IMR-90 (cell line): ENCODE measurements around the gene C15orf40. TPM values are rescaled to one million over a fixed set of nuclear protein-coding genes. Genes with fewer than 3 reads are reported as not detected.

Source experiments
- ATAC-seq: fragments of 200-7000 bp; cut with Tn5 transposase; 2 replicates; pipeline ENCODE4 v1.9.1; 2020; ENCODE audit warnings: low read depth, mild to moderate bottlenecking, moderate library complexity
- BruUV-seq: library from RNA; stranded (reverse); fragments of 400-500 nt; replicated peaks from 2 replicates; lab custom pipeline; 2021; lab: Mats Ljungman, UMichigan
- CTCF ChIA-PET: fragments of 300-600 bp; formaldehyde crosslinking; extraction: SDS; loops from one replicate; lab custom pipeline; 2021; ENCODE audit warnings: antibody characterized with exemption; lab: Yijun Ruan, JAX
- POLR2A ChIA-PET: fragments of 300-600 bp; sonication (Branson Sonifier 250); formaldehyde crosslinking; loops from one replicate; lab custom pipeline; 2022; ENCODE audit warnings: antibody characterized with exemption; ENCODE audit not compliant: unreplicated experiment; lab: Charles Lee
- DNase-seq: peaks from one replicate; pipeline ENCODE4 v3.0.0; 2013
- H2AFZ ChIP-seq: replicated peaks from 2 replicates; pipeline ENCODE3; 2013; ENCODE audit warnings: low read length, mild to moderate bottlenecking; ENCODE audit not compliant: poor library complexity
- H2AK5ac ChIP-seq: 2 replicates; pipeline ENCODE4 v1.6.1; 2013; ENCODE audit warnings: low read depth, low read length, inconsistent platforms
- H2AK9ac ChIP-seq: replicated peaks from 2 replicates; pipeline ENCODE3; 2013; ENCODE audit warnings: mild to moderate bottlenecking, low read depth, low read length, moderate library complexity; ENCODE audit not compliant: poor library complexity
- H2BK120ac ChIP-seq: 2 replicates; pipeline ENCODE4 v1.6.1; 2013; ENCODE audit warnings: low read depth, low read length, inconsistent platforms
- H2BK15ac ChIP-seq: 3 replicates; pipeline ENCODE4 v1.6.1; 2013; ENCODE audit warnings: low read depth, low read length, inconsistent platforms
- H2BK20ac ChIP-seq: 2 replicates; pipeline ENCODE4 v1.6.1; 2013; ENCODE audit warnings: low read depth, mild to moderate bottlenecking, inconsistent platforms, low read length, moderate library complexity
- H2BK5ac ChIP-seq: 2 replicates; pipeline ENCODE4 v1.6.1; 2013; ENCODE audit warnings: mild to moderate bottlenecking, low read depth, low read length, inconsistent platforms; ENCODE audit not compliant: poor library complexity, severe bottlenecking
- H3K14ac ChIP-seq: replicated peaks from 2 replicates; pipeline ENCODE4 v1.6.1; 2013; ENCODE audit warnings: low read depth, low read length, inconsistent platforms
- H3K18ac ChIP-seq: 2 replicates; pipeline ENCODE4 v1.6.1; 2013; ENCODE audit warnings: low read depth, low read length, control low read depth
- H3K23ac ChIP-seq: 2 replicates; pipeline ENCODE4 v1.6.1; 2013; ENCODE audit warnings: low read depth, low read length, inconsistent platforms
- H3K27ac ChIP-seq: 2 replicates; pipeline ENCODE4 v1.5.1; 2013; ENCODE audit warnings: mild to moderate bottlenecking, control low read depth, low read length; ENCODE audit not compliant: insufficient read depth
- H3K27me3 ChIP-seq: 2 replicates; pipeline ENCODE4 v1.6.1; 2013; ENCODE audit warnings: low read length; ENCODE audit not compliant: control insufficient read depth, insufficient read depth
- H3K36me3 ChIP-seq: 2 replicates; pipeline ENCODE4 v1.6.1; 2013; ENCODE audit warnings: low read length, mixed read lengths; ENCODE audit not compliant: control insufficient read depth, insufficient read depth
- H3K4ac ChIP-seq: 2 replicates; pipeline ENCODE4 v1.6.1; 2013; ENCODE audit warnings: low read depth, low read length, inconsistent platforms
- H3K4me1 ChIP-seq: 2 replicates; pipeline ENCODE4 v1.6.1; 2013; ENCODE audit warnings: low read length, mixed read lengths; ENCODE audit not compliant: control insufficient read depth, insufficient read depth
- H3K4me2 ChIP-seq: 2 replicates; pipeline ENCODE4 v1.6.1; 2013; ENCODE audit warnings: low read depth, mild to moderate bottlenecking, control low read depth, low read length, moderate library complexity
- H3K4me3 ChIP-seq: 2 replicates; pipeline ENCODE4 v1.5.1; 2013; ENCODE audit warnings: low read depth, mild to moderate bottlenecking, control low read depth, low read length, moderate library complexity; ENCODE audit not compliant: insufficient read depth
- H3K56ac ChIP-seq: 2 replicates; pipeline ENCODE4 v1.6.1; 2013; ENCODE audit warnings: low read length, inconsistent platforms; ENCODE audit not compliant: insufficient read depth; ENCODE audit errors: extremely low read depth
- H3K79me1 ChIP-seq, 2 experiments: 2 replicates each; pipeline ENCODE4 v1.6.1; 2013; ENCODE audit warnings: low read length in 2 of 2, inconsistent platforms in 1 of 2, low read depth in 1 of 2
- H3K9ac ChIP-seq: 2 replicates; pipeline ENCODE4 v1.6.1; 2013; ENCODE audit warnings: low read depth, low read length, control low read depth
- H3K9me1 ChIP-seq: 2 replicates; pipeline ENCODE4 v1.6.1; 2013; ENCODE audit warnings: low read length, inconsistent platforms; ENCODE audit not compliant: insufficient read depth
- H3K9me3 ChIP-seq: 2 replicates; pipeline ENCODE4 v1.6.1; 2013; ENCODE audit warnings: low read length; ENCODE audit not compliant: control insufficient read depth, insufficient read depth
- H4K20me1 ChIP-seq: 2 replicates; pipeline ENCODE4 v1.6.1; 2013; ENCODE audit warnings: low read length, inconsistent platforms; ENCODE audit not compliant: insufficient read depth
- H4K5ac ChIP-seq: 2 replicates; pipeline ENCODE4 v1.6.1; 2013; ENCODE audit warnings: mild to moderate bottlenecking, low read depth, low read length, control low read depth
- H4K8ac ChIP-seq, 2 experiments: 2 replicates each; pipeline ENCODE4 v1.6.1; 2013; ENCODE audit warnings: low read depth in 2 of 2, low read length in 2 of 2, control low read depth in 1 of 2, inconsistent platforms in 1 of 2
- H4K91ac ChIP-seq: 2 replicates; pipeline ENCODE4 v1.6.1; 2013; ENCODE audit warnings: low read depth, low read length, inconsistent platforms; ENCODE audit not compliant: insufficient read depth
- BHLHE40 ChIP-seq: fragments of 150-350 bp; IDR thresholded peaks from 2 replicates; pipeline ENCODE4 v1.6.1; 2016; ENCODE audit warnings: mild to moderate bottlenecking, low read depth, low read length
- CHD1 ChIP-seq: IDR thresholded peaks from 2 replicates; pipeline ENCODE4 v1.6.1; 2012; ENCODE audit warnings: low read depth, low read length, improper control_type of control experiment
- FOS ChIP-seq: fragments of 150-350 bp; IDR thresholded peaks from 2 replicates; pipeline ENCODE4 v1.6.1; 2016; ENCODE audit warnings: low read depth, low read length
- MAFK ChIP-seq: IDR thresholded peaks from 2 replicates; pipeline ENCODE4 v1.6.1; 2012; ENCODE audit warnings: low read depth, low read length, improper control_type of control experiment
- MAZ ChIP-seq: IDR thresholded peaks from 2 replicates; pipeline ENCODE4 v1.6.1; 2012; ENCODE audit warnings: low read depth, mild to moderate bottlenecking, low read length, improper control_type of control experiment, moderate library complexity, borderline replicate concordance
- MXI1 ChIP-seq: IDR thresholded peaks from 2 replicates; pipeline ENCODE4 v1.6.1; 2012; ENCODE audit warnings: low read depth, mild to moderate bottlenecking, low read length, moderate library complexity, borderline replicate concordance
- NFE2L2 ChIP-seq: fragments of 150-350 bp; IDR thresholded peaks from 2 replicates; pipeline ENCODE4 v1.6.1; 2016; ENCODE audit warnings: low read depth, mild to moderate bottlenecking, low read length
- POLR2A ChIP-seq: IDR thresholded peaks from 2 replicates; pipeline ENCODE4 v1.6.1; 2012; ENCODE audit warnings: mild to moderate bottlenecking, low read depth, low read length
- RAD21 ChIP-seq: IDR thresholded peaks from 2 replicates; pipeline ENCODE4 v1.6.1; 2012; ENCODE audit warnings: low read length, improper control_type of control experiment
- RFX5 ChIP-seq: IDR thresholded peaks from 2 replicates; pipeline ENCODE4 v1.8.0; 2012; ENCODE audit warnings: low read depth, mild to moderate bottlenecking, low read length, moderate library complexity
- SMC3 ChIP-seq: fragments of 150-350 bp; IDR thresholded peaks from 2 replicates; pipeline ENCODE4 v1.6.1; 2016; ENCODE audit warnings: low read depth, mild to moderate bottlenecking, antibody characterized with exemption, low read length, moderate library complexity
- WGBS, 2 experiments: methylation state at CpG; one replicate each; pipeline versions ENCODE4 v1.1.5 to v1.1.7; 2013; ENCODE audit warnings: missing lambda C conversion rate in 2 of 2; ENCODE audit not compliant: insufficient read length in 1 of 2; ENCODE audit errors: extremely low coverage in 2 of 2; 5-methylcytosine and 5-hydroxymethylcytosine counted together
- dilution Hi-C: fragments of 300-500 bp; cut with HindIII; formaldehyde crosslinking; loops from one replicate; pipeline ENCODE4 v1.14.3; 2018; ENCODE audit warnings: low sequenced_read_pairs; ENCODE audit not compliant: unreplicated experiment
- in situ Hi-C: fragments of 300-500 bp; cut with MboI; formaldehyde crosslinking; loops from 3 replicates; pipeline ENCODE4 v1.14.3; 2019; ENCODE audit warnings: low sequenced_read_pairs, inconsistent platforms, mixed read lengths
- intact Hi-C: fragments of 100-400 bp; cut with micrococcal nuclease; formaldehyde crosslinking; loops from 2 replicates; pipeline ENCODE4 v1.10.0; 2022
- polyA plus RNA-seq, 3 experiments: library from polyadenylated mRNA; depleted of rRNA; stranded (reverse); fragments of >200 nt; gene quantifications; 2 replicates each; pipeline ENCODE4 v1.2.3, GENCODE V29; 2012; ENCODE audit warnings: low replicate concordance in 1 of 3
- total RNA-seq: library from RNA; depleted of rRNA; stranded (reverse); fragments of >200 nt; gene quantifications from 2 replicates; pipeline ENCODE4 v1.2.3, GENCODE V29; 2012
- TF ChIP-seq, protein P1 (sequence below): fragments of 150-350 bp; IDR thresholded peaks from 2 replicates; pipeline ENCODE4 v1.6.1; 2017; ENCODE audit warnings: mild to moderate bottlenecking, antibody characterized with exemption, low read length, low read depth

Gene C15orf40
- total and polyA plus RNA-seq, 2 of the 4 experiments (the other 2 are of a cell fraction) = 7.0 to 10.7 TPM

DNA sequence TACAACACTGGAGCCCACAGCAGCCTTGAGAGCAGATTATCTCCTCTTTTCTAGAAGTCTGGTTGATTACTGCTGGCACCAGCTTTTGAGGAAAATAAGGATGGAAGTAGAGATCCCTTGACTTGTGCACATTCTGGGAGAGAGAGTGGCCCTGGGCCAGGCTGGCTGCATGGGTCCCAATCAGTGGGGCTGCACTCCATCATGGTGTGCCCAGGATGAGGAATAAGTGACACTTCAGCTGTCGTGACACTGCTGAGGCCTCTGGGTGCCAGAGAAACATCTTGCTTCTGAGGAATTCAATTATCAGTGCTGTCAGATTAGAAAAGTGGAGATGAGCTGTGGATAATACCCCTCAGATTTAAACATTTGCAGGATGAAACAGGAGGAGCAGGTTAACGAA, 16.4 kb downstream of the C15orf40 start:
- Histone ChIP-seq H3K27me3 (no peaks in the 10 kb centered on the region), H3K14ac (no peak overlapping the region), H3K79me1 (no peaks in the 10 kb centered on the region), H2BK20ac (no peak overlapping the region), H3K9ac (no peak overlapping the region), H3K4ac (no peak overlapping the region), H3K56ac (no peak overlapping the region), H3K27ac (no peak overlapping the region), H3K18ac (no peak overlapping the region), H4K5ac (no peak overlapping the region), H4K20me1 (no peaks in the 10 kb centered on the region), H3K9me1 (no peaks in the 10 kb centered on the region), H3K9me3 (no peaks in the 10 kb centered on the region), H2AFZ (no peak overlapping the region), H2BK120ac (no peak overlapping the region), H3K4me3 (no peak overlapping the region), H2BK5ac (no peak overlapping the region), H2AK9ac (peak overlapping the region; percentile 55), H4K8ac (no peak overlapping the region), H4K91ac (no peak overlapping the region), H2AK5ac (no peak overlapping the region), H3K4me2 (no peak overlapping the region), H3K36me3 (no peaks in the 10 kb centered on the region), H3K4me1 (no peaks in the 10 kb centered on the region), H3K23ac (no peak overlapping the region), H2BK15ac (no peak overlapping the region)
- TF ChIP-seq BHLHE40 = no peak
- TF ChIP-seq CHD1 = no peak
- no peak for TF ChIP-seq RFX5
- no peak for TF ChIP-seq SMC3
- no peak for TF ChIP-seq MAZ
- TF ChIP-seq MAFK = no peak
- TF ChIP-seq NFE2L2 = no peak
- no peak for TF ChIP-seq POLR2A
- no peak for TF ChIP-seq FOS
- no peak for TF ChIP-seq MXI1
- TF ChIP-seq RAD21 = no peak
- TF ChIP-seq, protein P1, sequence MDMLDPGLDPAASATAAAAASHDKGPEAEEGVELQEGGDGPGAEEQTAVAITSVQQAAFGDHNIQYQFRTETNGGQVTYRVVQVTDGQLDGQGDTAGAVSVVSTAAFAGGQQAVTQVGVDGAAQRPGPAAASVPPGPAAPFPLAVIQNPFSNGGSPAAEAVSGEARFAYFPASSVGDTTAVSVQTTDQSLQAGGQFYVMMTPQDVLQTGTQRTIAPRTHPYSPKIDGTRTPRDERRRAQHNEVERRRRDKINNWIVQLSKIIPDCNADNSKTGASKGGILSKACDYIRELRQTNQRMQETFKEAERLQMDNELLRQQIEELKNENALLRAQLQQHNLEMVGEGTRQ = no peak
- 100% methylated on average over 1 of the region's 2 CpGs; no CpG with 5 or more reads in 1 of the 2 experiments for WGBS, 2 experiments
- CTCF ChIA-PET = interaction anchor here (1.4 kb wide), 1 partner anchor 145 kb away, joined by 3 read pairs; no protein-coding TSS in a partner anchor
- DNase-seq (no peak), ATAC-seq (no peak)
- no TSS peak for BruUV-seq
- intact Hi-C loops = no loop called here
- POLR2A ChIA-PET = no interaction called here
- dilution Hi-C loops = no loop called here
- in situ Hi-C loops = no loop called here
